ENCODE data around the gene CPNE5. TPM values are rescaled to one million over a fixed set of nuclear protein-coding genes. Genes with fewer than 3 reads are reported as not detected.

CPNE5 gene
- total RNA-seq, 1 donor from 2014 or later = 1.2 TPM

DNA sequence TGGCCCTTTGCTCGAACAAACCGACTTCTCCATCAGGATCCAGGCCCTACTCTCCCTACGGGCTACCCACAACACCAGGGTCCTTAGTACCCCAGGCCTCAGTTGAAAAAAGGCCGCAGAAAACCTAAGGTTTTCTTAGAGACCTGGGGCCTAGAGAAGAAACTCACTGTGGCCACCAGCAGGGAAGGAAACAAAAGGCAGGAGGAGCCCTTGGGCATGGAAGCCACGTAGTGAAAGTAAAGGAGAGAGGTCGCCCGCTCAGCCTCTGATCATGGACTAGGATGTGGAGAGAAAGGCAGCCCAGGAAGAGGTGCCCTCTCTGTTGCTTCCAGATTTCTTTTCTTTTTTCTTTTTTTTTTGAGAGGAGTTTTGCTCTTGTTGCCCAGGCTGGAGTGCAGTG, 31.5 kb downstream of the CPNE5 start:
- Mint-ChIP-seq H3K27me3 (ENCODE audit: low read depth) (peaks cover 38% of the 10 kb centered on the region), H3K36me3 (no peaks in the 10 kb centered on the region), H3K9me3 (no peaks in the 10 kb centered on the region), H3K27ac (no peak overlapping the region), H3K4me1 (peaks cover 22% of the 10 kb centered on the region), H3K4me3 (no peak overlapping the region)
- DNase-seq (ENCODE audit: low spot score in 2 of 2, unreplicated experiment in 2 of 2) = no peak
- no peak for TF ChIP-seq CTCF (IDR thresholded peaks at IDR 0.05; ENCODE audit: unreplicated experiment)

- no peak for TF ChIP-seq CTCF (IDR thresholded peaks at IDR 0.05; ENCODE audit: unreplicated experiment)
- no peak for DNase-seq (ENCODE audit: low spot score in 2 of 2, unreplicated experiment in 2 of 2)
- Mint-ChIP-seq H3K36me3 (no peaks in the 10 kb centered on the region), H3K4me3 (no peak overlapping the region), H3K27me3 (ENCODE audit: low read depth) (peaks cover 38% of the 10 kb centered on the region), H3K9me3 (no peaks in the 10 kb centered on the region), H3K27ac (no peak overlapping the region), H3K4me1 (peaks cover 22% of the 10 kb centered on the region)
Observed at GRCh38 chr6:36807143-36807542, 32.1 kb downstream of the CPNE5 start.

DNA sequence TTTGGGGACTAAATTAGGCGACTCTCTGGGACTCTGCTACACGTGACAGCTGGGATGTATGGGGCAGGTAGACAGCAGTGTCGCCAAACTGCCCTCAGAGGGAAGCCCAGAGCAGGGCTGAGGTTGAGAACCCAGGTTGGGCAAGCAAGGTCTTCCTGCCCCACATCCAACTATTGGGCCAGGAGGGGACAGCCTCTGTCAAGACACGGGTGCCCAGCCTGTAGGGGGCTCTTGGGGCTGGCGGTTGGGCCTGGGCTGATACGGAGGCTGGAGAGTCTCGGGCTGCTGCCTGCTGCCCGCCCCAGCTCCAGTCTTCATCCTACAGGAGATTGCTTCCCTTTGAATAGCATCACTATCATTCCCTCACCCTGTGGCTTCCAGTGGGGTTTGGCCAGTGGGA, 33.3 kb downstream of the CPNE5 start:
- H3K36me3 Mint-ChIP-seq = no peaks in the 10 kb centered on the region
- H3K9me3 Mint-ChIP-seq = no peaks in the 10 kb centered on the region
- no peak overlapping the region for H3K27ac Mint-ChIP-seq
- H3K27me3 Mint-ChIP-seq (ENCODE audit: low read depth) = peaks cover 35% of the 10 kb centered on the region
- no peak overlapping the region for H3K4me3 Mint-ChIP-seq
- DNase-seq (ENCODE audit: low spot score in 2 of 2, unreplicated experiment in 2 of 2) = no peak
- H3K4me1 Mint-ChIP-seq = peaks cover 19% of the 10 kb centered on the region
- no peak for TF ChIP-seq CTCF (IDR thresholded peaks at IDR 0.05; ENCODE audit: unreplicated experiment)

- no peak overlapping the region for H3K4me3 Mint-ChIP-seq
- DNase-seq (ENCODE audit: low spot score in 2 of 2, unreplicated experiment in 2 of 2) = no peak
- TF ChIP-seq CTCF (IDR thresholded peaks at IDR 0.05; ENCODE audit: unreplicated experiment) = no peak
- no peaks in the 10 kb centered on the region for H3K36me3 Mint-ChIP-seq
- peaks cover 14% of the 10 kb centered on the region for H3K4me1 Mint-ChIP-seq
- H3K27ac Mint-ChIP-seq = no peak overlapping the region
- H3K27me3 Mint-ChIP-seq (ENCODE audit: low read depth) = peaks cover 35% of the 10 kb centered on the region
- H3K9me3 Mint-ChIP-seq = no peaks in the 10 kb centered on the region
Observed at GRCh38 chr6:36805096-36805797, 34.0 kb downstream of the CPNE5 start.

GRCh38 chr6:36804563-36804962, 34.7 kb downstream of the CPNE5 start:
- Mint-ChIP-seq H3K27me3 (ENCODE audit: low read depth) (peaks cover 33% of the 10 kb centered on the region), H3K4me3 (no peak overlapping the region), H3K4me1 (peaks cover 9% of the 10 kb centered on the region), H3K9me3 (no peaks in the 10 kb centered on the region), H3K36me3 (no peaks in the 10 kb centered on the region), H3K27ac (no peak overlapping the region)
- no peak for DNase-seq (ENCODE audit: low spot score in 2 of 2, unreplicated experiment in 2 of 2)
- TF ChIP-seq CTCF (IDR thresholded peaks at IDR 0.05; ENCODE audit: unreplicated experiment) = no peak
